Forelimb muscle (tissue), 1 donor: ENCODE data around the gene COX7C. TPM values are rescaled to one million over a fixed set of nuclear protein-coding genes. Genes with fewer than 3 reads are reported as not detected.

ENCODE experiments used
- DNase-seq: peaks from one replicate; pipeline ENCODE4 v3.0.0-alpha.2; 2013; ENCODE audit warnings: low read depth
- polyA plus RNA-seq: library from polyadenylated mRNA; unstranded; fragments of 120-200 nt; gene quantifications from one replicate; pipeline ENCODE4 v1.2.1, GENCODE V29; 2013; ENCODE audit not compliant: insufficient read length

COX7C gene
- polyA plus RNA-seq, 1 donor = 887 TPM

DNA sequence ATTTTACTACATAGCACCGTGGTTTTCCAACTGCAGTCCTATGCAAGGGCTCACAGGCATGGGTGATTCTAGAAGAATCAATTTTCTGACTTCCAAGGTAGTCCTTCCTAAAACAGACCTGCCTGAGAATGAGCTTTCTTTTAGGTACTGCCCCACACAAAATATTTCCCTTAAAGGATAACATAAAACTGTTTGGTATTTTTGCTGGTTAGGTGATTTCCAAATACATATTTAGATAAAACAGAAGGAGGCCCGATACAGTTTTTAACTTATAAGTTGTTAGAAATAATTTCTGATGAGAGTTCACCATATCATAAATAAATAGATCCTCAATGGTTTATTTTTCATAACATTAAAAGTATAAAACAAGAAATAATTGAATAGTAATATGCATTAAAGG is 46.4 kb downstream of the COX7C start:
- no peak for DNase-seq

DNA sequence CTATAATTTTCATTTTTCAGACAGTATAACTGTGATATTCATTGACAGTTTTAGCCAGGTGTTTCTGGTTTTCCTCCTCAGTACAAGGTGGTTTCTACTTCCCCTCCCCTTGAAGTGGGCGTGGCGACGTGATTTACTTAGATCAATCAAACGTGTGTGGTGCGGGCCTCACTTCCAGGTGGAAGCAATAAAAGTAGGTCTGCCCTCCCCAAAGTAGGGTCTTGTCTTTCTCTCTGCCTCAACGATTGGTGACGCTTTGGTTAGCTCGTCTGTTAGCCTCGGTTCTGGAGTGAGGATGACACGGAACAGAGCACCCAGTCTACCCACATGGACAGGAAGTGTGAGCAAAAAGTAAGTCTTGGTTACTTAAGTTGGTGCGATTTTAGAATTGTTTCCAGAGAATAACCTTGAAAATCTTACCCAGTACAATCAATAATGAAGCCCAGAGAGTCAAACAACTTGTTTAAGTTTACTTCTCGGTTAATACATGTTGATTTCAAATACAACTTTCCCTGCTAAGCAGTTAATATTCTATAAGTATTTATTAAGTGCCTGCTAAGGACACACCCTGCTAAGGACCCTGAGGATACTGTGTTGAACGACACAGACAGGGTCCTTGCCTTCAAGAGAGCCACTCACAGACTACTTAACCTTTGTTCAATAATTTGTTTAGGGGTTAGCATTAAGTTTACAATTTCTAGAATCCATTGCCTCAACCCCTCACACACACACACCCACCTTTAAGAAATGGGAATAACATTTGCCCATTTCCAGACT is 48.4 kb downstream of the COX7C start:
- DNase-seq = no peak

DNA sequence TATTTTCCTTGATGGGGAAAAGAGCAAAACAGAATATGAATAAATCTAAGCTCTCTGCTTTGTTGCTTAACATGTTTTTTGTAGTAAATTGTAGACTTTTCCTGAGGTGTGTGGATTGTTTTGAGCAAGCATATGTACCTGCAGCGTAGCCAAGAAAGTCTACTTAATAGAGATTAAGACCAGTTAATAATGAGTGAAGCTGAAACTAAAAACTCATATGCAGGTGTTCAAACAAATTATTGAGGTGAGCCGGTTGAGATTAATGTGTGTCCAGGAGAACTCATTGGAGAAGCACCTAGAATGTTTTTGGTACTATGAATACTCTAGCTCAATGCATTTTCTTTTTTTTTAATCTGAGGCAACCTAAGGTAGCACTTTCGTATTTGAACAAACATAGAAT is 49.2 kb downstream of the COX7C start:
- no peak for DNase-seq
